22Rv1 (cell line): ENCODE results near the gene PRLH.

Source experiments
- CTCF ChIP-seq: fragments of 450-650 bp; IDR thresholded peaks from 2 replicates; pipeline ENCODE4 v1.5.1; 2017; ENCODE audit warnings: mild to moderate bottlenecking
- ZFX ChIP-seq: fragments of 450-650 bp; IDR thresholded peaks from 2 replicates; pipeline ENCODE4 v1.6.1; 2017; ENCODE audit warnings: antibody characterized with exemption, borderline replicate concordance

DNA sequence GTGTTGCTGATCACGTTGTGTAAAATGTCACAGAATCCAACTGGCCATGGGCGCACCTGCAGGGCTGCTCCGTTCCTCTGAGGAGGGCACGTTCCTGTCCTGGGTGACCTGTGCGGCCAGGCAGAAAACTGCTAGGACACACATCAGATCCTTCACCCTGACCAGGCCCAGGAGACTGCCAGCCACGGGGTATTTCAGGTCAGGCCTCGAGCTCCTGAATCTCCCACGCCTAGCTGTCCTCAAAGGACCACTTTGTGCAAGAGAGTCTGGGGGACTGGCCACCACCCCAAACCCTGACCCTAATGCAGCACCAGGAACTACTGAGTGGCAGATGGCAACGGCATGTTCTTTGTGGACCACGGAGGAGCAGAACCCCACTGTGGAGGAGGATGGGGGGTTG lies 11.1 kb downstream of the PRLH start:
- TF ChIP-seq CTCF (no peak), ZFX (no peak)
